T-cell (primary cell): ENCODE measurements around the gene PAPPA. TPM values are rescaled to one million over a fixed set of nuclear protein-coding genes. Genes with fewer than 3 reads are reported as not detected.

Experiments
- ATAC-seq, 4 experiments: fragments of 200-7000 bp in 3 of 4; fragments of 150-1000 bp in 1 of 4; cut with Tn5 transposase; replicated peaks in 1 of 4; 1 replicate in 3 of 4; 2 replicates in 1 of 4; pipeline ENCODE4 v1.10.0; 2021; ENCODE audit warnings: moderate library complexity in 3 of 4, mild to moderate bottlenecking in 2 of 4, moderate number of reproducible peaks in 1 of 4
- CTCF ChIA-PET, 2 donors: fragments of 300-600 bp; sonication (Branson Sonifier 250); formaldehyde crosslinking; loops; one replicate each; lab custom pipeline; 2022; ENCODE audit warnings: antibody characterized with exemption in 2 of 2; lab: Charles Lee
- POLR2A ChIA-PET, 2 donors: fragments of 300-600 bp; sonication (Branson Sonifier 250); formaldehyde crosslinking; loops; one replicate each; lab custom pipeline; 2022; ENCODE audit warnings: antibody characterized with exemption in 2 of 2; lab: Charles Lee
- DNase-seq, 35 experiments: peaks; one replicate each; pipeline versions ENCODE4 v3.0.0 to v3.0.0-alpha.2; 2013 to 2023
- H3K27ac ChIP-seq: one replicate; pipeline ENCODE4 v1.5.1; 2013; ENCODE audit warnings: low read length
- H3K27me3 ChIP-seq, 2 experiments: replicated peaks in 1 of 2; 1 replicate in 1 of 2; 2 replicates in 1 of 2; pipeline versions ENCODE4 v1.6.1 to v1.7.0; 2013; ENCODE audit warnings: low read length in 1 of 2, mixed read lengths in 1 of 2; ENCODE audit not compliant: control insufficient read depth in 2 of 2, insufficient read depth in 2 of 2; ENCODE audit errors: extremely low read depth in 1 of 2
- H3K36me3 ChIP-seq, 2 donors: 1 replicate in 1 of 2; 2 replicates in 1 of 2; pipeline versions ENCODE4 v1.6.1 to v1.7.0; 2013; ENCODE audit warnings: low read length in 1 of 2; ENCODE audit not compliant: control insufficient read depth in 2 of 2, insufficient read depth in 1 of 2; ENCODE audit errors: extremely low read depth in 1 of 2
- H3K4me1 ChIP-seq, 2 experiments: 1 replicate in 1 of 2; 2 replicates in 1 of 2; pipeline versions ENCODE4 v1.6.1 to v1.7.0; 2013; ENCODE audit warnings: low read length in 2 of 2, mixed read lengths in 1 of 2; ENCODE audit not compliant: insufficient read depth in 2 of 2, control insufficient read depth in 1 of 2; ENCODE audit errors: extremely low read depth in 1 of 2
- H3K4me3 ChIP-seq, 2 donors: 1 replicate in 1 of 2; 2 replicates in 1 of 2; pipeline versions ENCODE4 v1.5.1 to v1.7.0; 2013; ENCODE audit warnings: mild to moderate bottlenecking in 2 of 2, low read length in 1 of 2, moderate library complexity in 1 of 2; ENCODE audit not compliant: control insufficient read depth in 1 of 2; ENCODE audit errors: extremely low read depth in 1 of 2
- H3K9me3 ChIP-seq: 2 replicates; pipeline ENCODE4 v1.7.0; 2013
- H3K27ac Mint-ChIP-seq, 2 donors: one replicate each; pipeline ENCODE4 v1.8.0; 2020 to 2021; ENCODE audit warnings: mild to moderate bottlenecking in 2 of 2, mixed read lengths in 2 of 2
- H3K27me3 Mint-ChIP-seq, 2 donors: one replicate each; pipeline ENCODE4 v1.8.0; 2021 to 2022; ENCODE audit warnings: mixed read lengths in 2 of 2
- H3K36me3 Mint-ChIP-seq: one replicate; pipeline ENCODE4 v1.8.0; 2021; ENCODE audit warnings: mixed read lengths
- H3K4me1 Mint-ChIP-seq, 3 donors: one replicate each; pipeline ENCODE4 v1.8.0; 2020 to 2022; ENCODE audit warnings: mixed read lengths in 3 of 3, mild to moderate bottlenecking in 1 of 3
- H3K4me3 Mint-ChIP-seq, 3 donors: one replicate each; pipeline ENCODE4 v1.8.0; 2020 to 2022; ENCODE audit warnings: mild to moderate bottlenecking in 3 of 3, mixed read lengths in 3 of 3, moderate library complexity in 3 of 3
- H3K9me3 Mint-ChIP-seq, 3 donors: one replicate each; pipeline ENCODE4 v1.8.0; 2020 to 2022; ENCODE audit warnings: mixed read lengths in 3 of 3
- WGBS: methylation state at CpG from one replicate; pipeline ENCODE4 v1.1.5; 2013; ENCODE audit warnings: missing lambda C conversion rate; ENCODE audit not compliant: insufficient coverage; 5-methylcytosine and 5-hydroxymethylcytosine counted together
- total RNA-seq, 35 experiments: library from RNA in 6 of 35; stranded (reverse) in 6 of 35; fragments of 120-200 nt in 1 of 35; gene quantifications; one replicate each; pipeline versions ENCODE4 v1.2.1 to v1.2.4 and lab custom pipeline; 2013 to 2026

Gene PAPPA
- total RNA-seq, 5 donors from 2014 or later (not counting 1 experiment from before 2014, with no cell fraction given): 0.03 to 0.09 (median 0.07) TPM; not detected in 2

DNA sequence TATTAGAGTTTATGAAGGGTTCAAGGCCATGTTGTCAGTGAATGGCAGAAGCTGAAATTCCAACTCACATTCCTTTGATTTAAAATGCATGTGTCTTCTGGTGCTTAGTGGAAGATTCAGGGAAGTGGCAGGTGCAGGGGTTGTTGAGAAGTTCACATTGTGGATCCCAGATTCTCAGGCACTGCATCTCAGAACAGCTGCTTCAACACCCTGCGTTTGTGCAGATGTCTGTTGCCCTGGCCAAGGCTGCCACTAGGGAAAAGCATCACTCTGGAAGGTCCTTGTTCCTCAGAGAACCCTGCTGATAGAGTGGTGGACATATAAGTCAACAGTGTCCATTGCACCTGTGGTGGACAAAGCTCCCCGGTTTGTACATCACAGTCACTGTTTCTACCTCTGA, 162.7 kb downstream of the PAPPA start:
- ChIA-PET CTCF (no interaction called here), POLR2A (no interaction called here)
- Histone ChIP-seq H3K4me3 (no peak overlapping the region), H3K36me3 (no peaks in the 10 kb centered on the region), H3K27ac (no peak overlapping the region), H3K9me3 (no peaks in the 10 kb centered on the region), H3K27me3 (no peaks in the 10 kb centered on the region), H3K4me1 (no peaks in the 10 kb centered on the region)
- H3K27ac Mint-ChIP-seq: no peak overlapping the region
- no peak for ATAC-seq
- no peak for DNase-seq
- no peaks in the 10 kb centered on the region for H3K36me3 Mint-ChIP-seq
- H3K4me3 Mint-ChIP-seq: no peak overlapping the region
- H3K27me3 Mint-ChIP-seq: peaks cover 1% of the 10 kb centered on the region in 2 donors
- no peaks in the 10 kb centered on the region for H3K4me1 Mint-ChIP-seq
- H3K9me3 Mint-ChIP-seq: peaks cover 0 to 4% (median 0%) of the 10 kb centered on the region in 3 donors
- no CpG with 5 or more reads among the region's 2 CpGs for WGBS

- Histone ChIP-seq H3K36me3 (no peaks in the 10 kb centered on the region), H3K27me3 (peaks cover 0 to 5% of the 10 kb centered on the region in 2 experiments), H3K9me3 (no peaks in the 10 kb centered on the region), H3K4me3 (no peak overlapping the region), H3K4me1 (no peaks in the 10 kb centered on the region), H3K27ac (no peak overlapping the region)
- WGBS: 63% methylated on average over 2 of the region's 2 CpGs
- Mint-ChIP-seq H3K4me1 (no peaks in the 10 kb centered on the region), H3K27me3 (peaks cover 1 to 3% of the 10 kb centered on the region in 2 donors), H3K36me3 (no peaks in the 10 kb centered on the region), H3K27ac (no peak overlapping the region), H3K9me3 (peaks cover 0 to 4% (median 0%) of the 10 kb centered on the region in 3 donors), H3K4me3 (no peak overlapping the region)
- ChIA-PET CTCF (no interaction called here), POLR2A (no interaction called here)
- DNase-seq (no peak), ATAC-seq (no peak)
These were observed 163.9 kb downstream of the PAPPA start for GRCh38 chr9:116317503-116317902.

- no peak overlapping the region for H3K4me3 Mint-ChIP-seq
- no peak for DNase-seq
- ChIA-PET POLR2A (no interaction called here), CTCF (no interaction called here)
- Histone ChIP-seq H3K27ac (no peak overlapping the region), H3K36me3 (no peaks in the 10 kb centered on the region), H3K4me1 (no peaks in the 10 kb centered on the region), H3K9me3 (no peaks in the 10 kb centered on the region), H3K27me3 (peaks cover 0 to 5% of the 10 kb centered on the region in 2 experiments), H3K4me3 (no peak overlapping the region)
- peaks cover 1 to 3% of the 10 kb centered on the region in 2 donors for H3K27me3 Mint-ChIP-seq
- H3K9me3 Mint-ChIP-seq: peaks cover 0 to 4% (median 0%) of the 10 kb centered on the region in 3 donors
- H3K27ac Mint-ChIP-seq: no peak overlapping the region
- ATAC-seq: no peak
- whole genome bisulfite sequencing: 91% methylated on average over 8 of the region's 19 CpGs
- H3K36me3 Mint-ChIP-seq: no peaks in the 10 kb centered on the region
- no peaks in the 10 kb centered on the region for H3K4me1 Mint-ChIP-seq
These were observed 165.1 kb downstream of the PAPPA start for GRCh38 chr9:116318468-116319374.

DNA sequence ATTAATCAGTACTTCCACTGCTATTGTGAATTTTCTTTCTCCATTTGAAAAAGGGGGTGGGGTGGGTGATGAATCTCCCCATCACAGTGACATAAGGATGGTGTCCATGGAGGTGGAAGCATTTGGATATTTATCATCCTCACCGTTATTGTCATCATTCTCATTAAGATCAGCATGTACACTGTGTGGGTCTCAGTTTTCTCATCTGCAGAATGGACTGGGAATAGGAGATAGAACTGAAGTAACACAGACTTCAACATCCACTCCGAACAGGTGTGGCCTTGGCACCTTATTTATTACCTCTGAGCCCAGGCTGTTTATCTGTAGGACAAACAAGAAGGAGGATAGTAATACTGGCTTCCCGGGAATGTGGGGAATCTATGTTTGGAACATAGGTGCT, 165.9 kb downstream of the PAPPA start:
- Mint-ChIP-seq H3K36me3 (no peaks in the 10 kb centered on the region), H3K4me3 (no peak overlapping the region), H3K27me3 (peaks cover 1 to 3% of the 10 kb centered on the region in 2 donors), H3K27ac (no peak overlapping the region), H3K4me1 (no peaks in the 10 kb centered on the region), H3K9me3 (peaks cover 0 to 4% (median 0%) of the 10 kb centered on the region in 3 donors)
- Histone ChIP-seq H3K27me3 (peaks cover 0 to 5% of the 10 kb centered on the region in 2 experiments), H3K4me3 (no peak overlapping the region), H3K36me3 (no peaks in the 10 kb centered on the region), H3K4me1 (no peaks in the 10 kb centered on the region), H3K9me3 (no peaks in the 10 kb centered on the region), H3K27ac (no peak overlapping the region)
- WGBS: no CpG with 5 or more reads among the region's 3 CpGs
- DNase-seq: no peak
- ChIA-PET POLR2A (no interaction called here), CTCF (no interaction called here)
- ATAC-seq: no peak

DNA sequence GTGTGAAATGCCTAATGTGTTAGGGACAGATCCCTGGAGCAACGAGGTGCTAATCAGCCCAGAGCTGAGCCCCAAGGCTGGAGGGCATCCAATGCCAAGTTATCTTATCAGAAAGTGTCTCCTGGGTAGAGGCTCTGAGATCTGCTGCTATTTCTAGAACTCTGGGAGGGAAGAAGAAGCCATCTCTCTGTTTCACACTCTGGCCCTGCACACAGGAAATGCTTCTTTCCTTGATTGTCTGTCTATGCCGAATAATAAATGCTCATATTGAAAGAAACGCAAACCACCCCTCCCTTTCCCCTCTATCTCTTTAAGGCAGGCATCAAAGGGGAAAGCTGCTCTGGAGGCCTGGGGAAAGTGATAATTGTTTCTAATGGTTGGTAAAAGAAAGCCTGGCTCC, 166.7 kb downstream of the PAPPA start:
- ATAC-seq: no peak
- Mint-ChIP-seq H3K4me1 (no peaks in the 10 kb centered on the region), H3K4me3 (no peak overlapping the region), H3K27me3 (peaks cover 1 to 3% of the 10 kb centered on the region in 2 donors), H3K36me3 (no peaks in the 10 kb centered on the region), H3K9me3 (no peaks in the 10 kb centered on the region), H3K27ac (no peak overlapping the region)
- peaks cover 0 to 5% of the 10 kb centered on the region in 2 experiments for H3K27me3 ChIP-seq
- no peak for DNase-seq
- no peak overlapping the region for H3K27ac ChIP-seq
- POLR2A ChIA-PET: no interaction called here
- no peaks in the 10 kb centered on the region for H3K9me3 ChIP-seq
- no peaks in the 10 kb centered on the region for H3K4me1 ChIP-seq
- CTCF ChIA-PET: no interaction called here
- H3K4me3 ChIP-seq: no peak overlapping the region
- WGBS: 43% methylated on average over 1 of the region's 3 CpGs
- no peaks in the 10 kb centered on the region for H3K36me3 ChIP-seq

- Histone ChIP-seq H3K9me3 (no peaks in the 10 kb centered on the region), H3K27me3 (peaks cover 0 to 5% of the 10 kb centered on the region in 2 experiments), H3K4me3 (no peak overlapping the region), H3K36me3 (no peaks in the 10 kb centered on the region), H3K4me1 (no peaks in the 10 kb centered on the region), H3K27ac (no peak overlapping the region)
- no CpG with 5 or more reads among the region's 2 CpGs for WGBS
- no peak for DNase-seq
- POLR2A ChIA-PET: no interaction called here
- Mint-ChIP-seq H3K27me3 (peaks cover 1 to 3% of the 10 kb centered on the region in 2 donors), H3K4me3 (no peak overlapping the region), H3K4me1 (no peaks in the 10 kb centered on the region), H3K27ac (no peak overlapping the region), H3K36me3 (no peaks in the 10 kb centered on the region), H3K9me3 (no peaks in the 10 kb centered on the region)
- CTCF ChIA-PET: no interaction called here
- ATAC-seq: no peak
These were observed 168.9 kb downstream of the PAPPA start for GRCh38 chr9:116322521-116322920.
